HL-60/S4 treated with phorbol 12-myristate 13-acetate at 8.2 ng/mL for 4 days and 3 days (cell line): Measurements from ENCODE around the gene ZNF768.

ENCODE experiments used
- in situ Hi-C: fragments of 300-500 bp; cut with MboI; formaldehyde crosslinking; loops from 2 replicates; pipeline ENCODE4 v1.15.0; 2022; ENCODE audit warnings: low sequenced_read_pairs

Gene ZNF768

GRCh38 chr16:30526137-30526822, at the start of gene ZNF768:
ZNF768 (minus strand) TSS chr16:30526566; CDS start chr16:30526413, 153 bp downstream.
- in situ Hi-C loops = loop anchor here (10.0 kb wide), 1 partner anchor 91 kb away; the partner anchor contains the start of gene DCTPP1

GRCh38 chr16:30574678-30575077, 48.3 kb upstream of the ZNF768 start:
- in situ Hi-C loops = no loop called here

DNA sequence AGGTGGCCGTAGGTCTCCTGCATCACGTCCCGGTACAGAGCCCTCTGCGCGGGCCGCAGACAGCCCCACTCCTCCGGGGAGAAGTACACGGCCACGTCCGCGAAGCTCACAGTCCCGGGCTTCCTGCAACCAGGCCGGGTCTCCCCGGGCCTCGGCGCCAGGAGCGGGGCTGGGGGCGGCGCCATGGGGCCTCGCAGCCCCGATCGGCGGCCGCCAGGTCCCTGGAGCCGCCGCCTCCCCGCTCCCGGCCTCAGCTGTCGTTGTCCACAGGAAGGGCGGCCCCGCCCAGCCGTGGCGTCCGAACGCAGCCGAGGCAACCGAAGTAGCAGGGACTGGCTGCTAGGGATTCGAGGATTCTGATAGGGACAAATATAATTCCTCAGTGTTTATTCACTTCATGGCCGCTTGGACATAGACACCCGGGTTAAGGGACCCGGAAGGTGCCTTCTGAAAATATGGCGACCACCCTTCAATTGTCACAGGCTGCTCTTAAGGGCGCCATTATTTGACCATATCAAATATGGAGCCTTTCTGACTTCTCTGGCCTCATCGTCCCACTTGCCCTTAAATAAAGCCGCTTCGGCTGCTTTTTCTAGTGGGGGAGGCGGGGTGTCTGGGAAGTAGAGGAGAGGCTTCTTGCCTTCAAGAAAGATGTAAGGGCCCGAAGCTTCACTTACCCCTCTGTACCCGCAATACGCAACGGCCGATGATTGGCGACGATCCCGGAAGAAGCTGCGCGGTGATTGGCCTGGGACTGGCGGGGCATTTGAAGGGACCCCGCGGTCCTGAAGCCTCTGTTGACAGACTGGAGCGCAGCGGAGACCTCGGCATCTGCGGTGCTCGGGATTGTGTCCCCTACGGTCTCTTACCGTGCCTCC, 45.3 kb upstream of the ZNF768 start, which contains the start of gene ZNF688:
Gene ZNF688, minus strand, starts transcription at position 270 of the 878 bp plus-strand sequence. Its CDS starts 85 bp downstream, at position 185.
- in situ Hi-C loops = no loop called here

DNA sequence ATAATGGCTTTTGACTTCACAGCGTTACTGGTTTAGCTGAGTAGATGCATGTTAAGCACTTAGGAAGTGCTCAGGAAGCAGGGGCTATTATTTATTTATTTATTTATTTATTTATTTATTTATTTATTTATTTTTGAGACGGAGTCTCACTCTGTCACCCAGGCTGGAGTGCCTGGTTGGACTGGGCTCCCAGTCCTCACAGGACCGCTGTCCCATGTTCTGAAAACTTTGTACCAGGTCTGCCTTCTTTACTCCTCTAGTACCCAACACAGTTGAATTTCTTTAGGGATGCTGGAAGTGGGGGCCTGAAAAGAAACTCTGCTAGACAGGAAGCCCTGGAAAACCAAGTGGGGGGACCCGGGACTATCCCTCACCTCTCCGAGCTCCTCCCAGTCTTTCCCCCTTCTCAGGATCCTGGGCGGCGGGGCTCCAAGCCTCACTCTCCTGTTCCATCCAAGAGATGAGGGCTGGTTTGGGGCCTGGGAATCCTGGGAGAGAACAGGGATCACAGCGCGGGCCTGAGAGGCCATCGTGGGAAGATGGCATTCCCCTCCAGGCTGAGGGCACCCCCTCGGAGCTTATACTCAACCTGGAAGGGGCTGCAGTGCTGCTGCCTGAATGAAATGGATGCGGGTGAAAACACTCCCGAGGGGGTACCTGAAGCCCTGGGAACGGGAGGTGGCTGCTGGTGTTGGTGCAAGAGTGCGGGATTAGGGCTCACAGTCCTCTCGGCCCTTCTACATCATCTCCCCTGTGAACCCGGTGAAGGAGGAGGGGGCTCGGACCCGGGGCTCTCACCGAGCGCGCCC, 44.5 kb upstream of the ZNF768 start:
- in situ Hi-C loops = no loop called here

DNA sequence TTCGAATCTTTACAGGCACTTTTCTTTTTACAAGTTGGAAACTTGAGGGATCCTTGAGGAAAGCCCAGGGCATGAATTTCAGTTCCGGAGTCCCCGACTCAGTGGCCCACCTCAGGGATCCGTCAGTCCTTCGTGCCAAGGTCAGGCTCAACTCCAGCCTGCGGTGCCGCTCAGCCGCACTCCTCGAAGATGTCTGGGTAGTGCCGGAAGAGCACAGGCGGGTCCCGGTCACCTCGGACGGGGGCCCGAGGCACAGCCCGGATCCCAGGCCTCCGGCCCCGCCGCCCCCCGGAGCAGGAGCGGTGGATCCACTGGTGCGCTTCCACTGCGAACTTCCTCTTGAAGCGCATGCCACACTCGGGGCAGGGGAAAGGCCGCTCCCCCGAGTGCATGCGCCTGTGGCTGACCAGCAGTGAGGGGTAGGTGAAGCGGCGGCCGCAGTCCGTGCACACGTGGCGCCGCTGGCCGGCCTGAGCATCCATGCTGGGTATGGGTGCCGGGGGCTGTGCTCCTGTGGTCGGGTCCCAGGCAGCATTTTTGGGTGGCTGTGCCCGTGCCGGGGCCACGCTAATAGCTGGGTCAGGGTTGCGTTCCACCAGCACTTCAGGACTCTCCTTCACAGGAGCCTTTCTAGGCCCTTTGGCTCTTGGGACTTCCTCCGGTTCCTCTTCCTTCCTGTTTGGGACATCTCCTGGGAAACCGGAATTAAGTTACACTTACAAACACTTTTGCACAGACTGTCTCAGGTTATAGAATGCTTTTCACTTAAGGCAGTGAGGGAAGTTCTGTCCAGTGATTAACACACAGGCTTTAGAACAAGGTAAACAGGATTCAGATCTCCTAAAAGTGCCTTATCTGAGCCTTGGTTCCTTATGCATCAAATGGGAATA, 43.6 kb upstream of the ZNF768 start:
- in situ Hi-C loops = no loop called here

DNA sequence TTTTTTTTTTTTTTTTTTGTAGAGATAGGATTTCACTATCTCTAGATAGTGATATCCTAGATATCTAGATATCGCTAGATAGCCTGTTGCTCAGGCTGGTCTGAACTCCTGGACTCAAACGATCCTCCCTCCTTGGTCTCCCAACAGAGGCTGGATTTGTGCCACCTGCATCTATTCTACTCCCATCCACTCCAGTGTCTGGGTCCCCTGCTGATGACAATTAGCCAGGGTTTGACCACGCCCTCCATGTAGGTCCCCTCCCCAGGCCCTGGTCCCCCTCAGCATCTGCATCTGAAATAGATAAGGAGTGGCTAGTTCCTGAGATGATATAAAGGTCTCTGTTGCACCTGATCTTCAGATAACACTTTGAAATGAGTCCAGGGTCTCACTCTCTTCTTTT, 42.9 kb upstream of the ZNF768 start:
- in situ Hi-C loops = no loop called here

- in situ Hi-C loops = no loop called here
Observed at GRCh38 chr16:30567991-30568638, 41.7 kb upstream of the ZNF768 start.

DNA sequence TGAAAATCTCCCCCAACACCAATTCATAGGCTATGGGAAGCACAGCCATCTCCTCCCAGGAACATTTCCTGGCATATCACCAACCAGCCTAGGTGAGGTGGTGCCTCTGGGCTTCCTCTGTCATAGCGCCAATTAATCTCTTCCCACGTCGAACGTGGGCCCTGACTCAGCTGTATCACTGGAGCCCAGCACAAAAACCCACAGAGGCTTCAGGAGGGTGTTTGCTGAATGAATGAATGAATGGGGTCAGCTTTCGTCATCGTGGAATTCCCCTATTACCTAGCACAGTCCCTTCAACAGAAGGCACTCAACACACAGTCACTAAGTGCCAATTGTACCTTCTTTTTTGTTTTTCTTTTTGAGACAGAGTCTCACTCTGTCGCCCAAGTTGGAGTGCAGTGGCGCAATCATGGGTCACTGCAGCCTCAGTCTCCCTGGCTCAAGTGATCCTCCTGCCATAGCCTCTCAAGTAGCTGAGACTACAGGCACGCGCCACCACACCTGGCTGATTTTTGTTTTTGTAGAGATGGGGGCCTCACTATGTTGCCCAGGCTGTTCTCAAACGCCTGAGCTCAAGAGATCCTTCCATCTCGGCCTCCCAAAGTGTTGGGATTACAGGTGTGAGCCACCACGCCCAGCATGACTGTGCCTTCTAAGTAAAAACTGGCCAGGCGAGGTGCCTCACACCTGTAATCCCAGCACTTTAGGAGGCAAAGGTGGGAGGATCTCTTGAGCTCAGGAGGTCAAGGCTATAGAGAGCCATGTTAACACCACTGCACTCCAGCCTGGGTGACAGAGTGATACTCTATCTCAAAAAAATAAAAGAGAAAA, 41.0 kb upstream of the ZNF768 start:
- in situ Hi-C loops = no loop called here

DNA sequence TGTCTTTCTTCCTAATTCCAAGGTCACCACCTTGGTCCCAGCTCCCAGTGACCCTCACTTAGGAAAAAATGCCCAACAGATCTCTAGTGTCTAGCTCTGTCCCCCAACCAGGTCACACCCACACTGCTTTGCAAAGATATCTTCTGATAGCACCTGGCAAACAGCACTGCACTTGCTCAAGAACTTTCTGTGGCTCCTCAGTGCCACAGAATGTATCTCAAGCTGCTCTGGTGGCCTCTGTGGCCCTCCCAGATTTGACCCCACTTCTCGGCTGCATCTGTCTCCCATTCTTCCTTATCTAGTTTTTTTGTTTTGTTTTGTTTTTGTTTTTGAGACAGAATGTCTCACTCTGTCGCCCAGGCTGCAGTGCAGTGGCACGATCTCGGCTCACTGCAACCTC, 40.2 kb upstream of the ZNF768 start:
- in situ Hi-C loops = no loop called here

- in situ Hi-C loops = no loop called here
Observed at GRCh38 chr16:30565984-30566383, 39.6 kb upstream of the ZNF768 start.

GRCh38 chr16:30565526-30565925, 39.2 kb upstream of the ZNF768 start:
- in situ Hi-C loops = no loop called here

DNA sequence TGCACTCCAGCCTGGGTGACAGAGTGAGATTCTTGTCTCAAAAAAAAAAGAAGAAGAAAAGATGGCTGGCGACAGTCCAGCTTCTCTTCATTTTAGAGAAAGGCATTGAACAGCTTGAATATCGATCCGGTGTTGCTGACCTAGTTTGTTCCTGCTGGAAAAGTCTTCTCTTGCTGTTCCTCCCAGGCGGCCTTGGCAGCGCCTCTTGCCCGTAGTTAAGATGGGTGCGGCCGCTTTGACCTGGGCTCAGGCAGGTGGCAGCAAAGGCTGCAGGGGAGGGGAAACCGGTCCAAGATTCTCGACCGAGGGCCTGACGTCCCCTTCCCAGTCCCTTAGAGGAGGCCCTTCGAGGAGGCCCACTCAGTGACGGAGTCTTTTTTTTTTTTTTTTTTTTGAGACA, 35.7 kb upstream of the ZNF768 start:
- in situ Hi-C loops = no loop called here

- in situ Hi-C loops = no loop called here
Observed at GRCh38 chr16:30561089-30561816, 34.9 kb upstream of the ZNF768 start.

DNA sequence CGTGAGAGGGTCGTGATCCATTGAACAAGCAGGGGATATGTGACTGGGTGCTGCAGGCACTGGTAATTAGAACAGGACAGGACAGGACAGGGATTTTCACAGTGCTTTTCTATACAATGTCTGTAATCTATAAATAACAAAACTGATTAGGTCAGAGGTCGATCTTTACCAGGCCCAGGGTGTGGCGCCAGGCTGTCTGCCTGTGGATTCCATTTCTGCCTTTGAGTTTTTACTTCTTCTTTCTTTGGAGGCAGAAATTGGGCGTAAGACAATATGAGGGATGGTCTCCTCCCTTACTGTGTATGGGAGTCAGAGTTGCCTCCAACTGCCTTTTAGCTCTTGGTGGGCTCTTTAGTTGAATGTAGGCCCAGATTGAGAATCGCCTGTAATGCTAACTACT, 33.3 kb upstream of the ZNF768 start:
- in situ Hi-C loops = no loop called here

GRCh38 chr16:30558789-30559377, 32.5 kb upstream of the ZNF768 start:
- in situ Hi-C loops = no loop called here

DNA sequence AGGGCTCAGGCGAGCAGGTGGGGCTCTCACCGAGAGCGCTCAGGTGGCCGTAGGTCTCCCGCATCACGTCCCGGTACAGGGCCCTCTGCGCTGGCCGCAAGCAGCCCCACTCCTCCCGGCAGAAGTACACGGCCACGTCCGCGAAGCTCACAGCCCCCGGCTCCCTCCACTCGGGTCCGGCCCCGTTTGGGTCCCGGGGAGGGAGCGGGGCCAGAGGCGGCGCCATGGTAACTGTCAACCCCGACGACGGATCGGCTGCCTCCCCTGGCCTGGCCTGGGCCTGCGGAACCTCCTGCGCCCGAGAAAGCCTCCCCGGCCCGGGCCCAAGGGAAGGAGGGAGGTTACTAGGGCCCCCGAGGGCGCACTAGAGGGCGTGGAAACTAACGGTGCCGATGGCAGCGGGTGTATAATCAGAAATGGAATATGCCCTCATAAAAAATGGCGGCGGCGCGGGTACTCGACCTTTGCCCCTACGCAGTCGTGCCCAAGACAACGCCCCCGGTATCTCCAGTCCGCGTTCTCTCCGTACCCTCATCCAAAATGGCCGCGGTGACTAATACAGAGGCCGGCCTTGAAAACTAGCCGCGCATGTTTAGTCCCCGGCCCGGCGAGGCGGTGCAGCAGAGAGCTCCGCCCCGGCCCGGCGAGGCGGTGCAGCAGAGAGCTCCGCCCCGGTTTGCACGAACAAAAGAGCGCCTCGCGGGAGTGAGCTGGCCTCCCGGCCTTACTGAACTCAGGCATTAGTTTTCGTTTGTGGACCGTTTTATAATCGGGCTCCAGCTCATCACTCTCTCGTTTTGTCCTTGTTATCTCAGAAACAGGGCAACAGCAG, 31.8 kb upstream of the ZNF768 start, which contains the start of gene ZNF764:
Gene ZNF764, minus strand, starts transcription at position 418 of the 832 bp plus-strand sequence. Its CDS starts 192 bp downstream, at position 226.
- in situ Hi-C loops = no loop called here

DNA sequence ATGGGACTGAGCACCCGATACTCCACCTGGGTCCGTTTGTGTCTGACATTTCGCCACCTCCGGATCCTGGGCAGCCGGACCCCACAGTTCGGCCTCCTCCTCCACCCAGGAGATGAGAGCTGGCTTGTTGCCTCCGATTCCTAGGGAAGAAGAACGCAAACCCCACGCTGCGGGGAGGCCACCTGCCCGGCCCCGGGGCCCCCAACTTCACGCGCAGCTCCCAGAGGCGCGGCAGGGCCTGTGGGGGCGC, 31.3 kb upstream of the ZNF768 start:
- in situ Hi-C loops = no loop called here
